Sigmoid colon (tissue), 4 donors: ENCODE data around the gene ARIH1.

Experiments
- EP300 ChIP-seq, 4 donors: sonication (generic); formaldehyde crosslinking; IDR thresholded peaks; one replicate each; pipeline ENCODE4 v1.6.1; 2017; ENCODE audit warnings: antibody characterized with exemption in 4 of 4
- POLR2A ChIP-seq, 2 donors: fragments of 450-650 bp; IDR thresholded peaks; one replicate each; pipeline ENCODE4 v1.6.1; 2016; ENCODE audit warnings: antibody characterized with exemption in 2 of 2, mild to moderate bottlenecking in 2 of 2, moderate library complexity in 2 of 2
- POLR2AphosphoS5 ChIP-seq, 4 donors: sonication (generic); formaldehyde crosslinking; IDR thresholded peaks; one replicate each; pipeline ENCODE4 v1.6.1; 2017; ENCODE audit warnings: antibody characterized with exemption in 4 of 4
- TF ChIP-seq, protein P1 (sequence below), 4 experiments: fragments of 450-650 bp in 3 of 4; fragments of 200-600 bp in 1 of 4; IDR thresholded peaks; one replicate each; pipeline ENCODE4 v1.5.1; 2016 to 2019; ENCODE audit warnings: antibody characterized with exemption in 4 of 4, mild to moderate bottlenecking in 3 of 4, moderate library complexity in 2 of 4

DNA sequence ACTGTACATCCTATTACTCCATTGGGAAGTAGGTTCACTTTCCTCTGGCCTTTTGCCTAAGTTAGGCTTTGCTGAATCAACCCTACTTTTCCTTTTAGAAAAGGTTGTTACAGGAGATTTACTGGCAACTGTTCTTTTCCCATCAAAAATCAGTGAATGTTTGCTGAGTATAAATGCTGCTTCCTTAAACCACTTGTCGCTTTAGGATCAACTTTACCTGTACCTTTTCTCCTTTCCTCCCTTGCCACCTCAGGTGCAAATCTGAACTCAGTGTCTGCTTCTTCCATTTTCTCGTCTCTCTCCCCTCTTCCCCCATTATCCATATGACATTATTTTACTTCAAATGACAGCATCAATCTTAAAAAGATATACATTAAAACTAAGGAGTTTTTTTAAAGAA is 110.9 kb downstream of the ARIH1 start:
- TF ChIP-seq POLR2AphosphoS5 (IDR thresholded peaks at IDR 0.05), result no peak
- TF ChIP-seq, protein P1, sequence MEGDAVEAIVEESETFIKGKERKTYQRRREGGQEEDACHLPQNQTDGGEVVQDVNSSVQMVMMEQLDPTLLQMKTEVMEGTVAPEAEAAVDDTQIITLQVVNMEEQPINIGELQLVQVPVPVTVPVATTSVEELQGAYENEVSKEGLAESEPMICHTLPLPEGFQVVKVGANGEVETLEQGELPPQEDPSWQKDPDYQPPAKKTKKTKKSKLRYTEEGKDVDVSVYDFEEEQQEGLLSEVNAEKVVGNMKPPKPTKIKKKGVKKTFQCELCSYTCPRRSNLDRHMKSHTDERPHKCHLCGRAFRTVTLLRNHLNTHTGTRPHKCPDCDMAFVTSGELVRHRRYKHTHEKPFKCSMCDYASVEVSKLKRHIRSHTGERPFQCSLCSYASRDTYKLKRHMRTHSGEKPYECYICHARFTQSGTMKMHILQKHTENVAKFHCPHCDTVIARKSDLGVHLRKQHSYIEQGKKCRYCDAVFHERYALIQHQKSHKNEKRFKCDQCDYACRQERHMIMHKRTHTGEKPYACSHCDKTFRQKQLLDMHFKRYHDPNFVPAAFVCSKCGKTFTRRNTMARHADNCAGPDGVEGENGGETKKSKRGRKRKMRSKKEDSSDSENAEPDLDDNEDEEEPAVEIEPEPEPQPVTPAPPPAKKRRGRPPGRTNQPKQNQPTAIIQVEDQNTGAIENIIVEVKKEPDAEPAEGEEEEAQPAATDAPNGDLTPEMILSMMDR (IDR thresholded peaks at IDR 0.05), result no peak
- no peak for TF ChIP-seq POLR2A (IDR thresholded peaks at IDR 0.05)
- no peak for TF ChIP-seq EP300 (IDR thresholded peaks at IDR 0.05)
